GM12892 (cell line): ENCODE data around the gene FOXL2.

Source experiments
- POLR2A ChIP-seq: IDR thresholded peaks from 2 replicates; pipeline ENCODE4 v1.6.1; 2011; ENCODE audit warnings: low read depth, low read length, control low read depth
- POLR2AphosphoS5 ChIP-seq: IDR thresholded peaks from 2 replicates; pipeline ENCODE4 v1.6.1; 2011; ENCODE audit warnings: low read depth, low read length, control low read depth
- TAF1 ChIP-seq: IDR thresholded peaks from 2 replicates; pipeline ENCODE4 v1.6.1; 2011; ENCODE audit warnings: low read depth, mild to moderate bottlenecking, control low read depth, low read length, borderline replicate concordance

- TF ChIP-seq POLR2A (no peak), POLR2AphosphoS5 (no peak), TAF1 (no peak)
Measured at GRCh38 chr3:138948371-138949001, 1.5 kb upstream of the FOXL2 start.
